ENCODE data around the gene PCDHGA5.
"Not testable (repeated sequence)": the region's sequence is repeated elsewhere in the genome, so short reads cannot be mapped to it uniquely, and the experiment has no call there.

DNA sequence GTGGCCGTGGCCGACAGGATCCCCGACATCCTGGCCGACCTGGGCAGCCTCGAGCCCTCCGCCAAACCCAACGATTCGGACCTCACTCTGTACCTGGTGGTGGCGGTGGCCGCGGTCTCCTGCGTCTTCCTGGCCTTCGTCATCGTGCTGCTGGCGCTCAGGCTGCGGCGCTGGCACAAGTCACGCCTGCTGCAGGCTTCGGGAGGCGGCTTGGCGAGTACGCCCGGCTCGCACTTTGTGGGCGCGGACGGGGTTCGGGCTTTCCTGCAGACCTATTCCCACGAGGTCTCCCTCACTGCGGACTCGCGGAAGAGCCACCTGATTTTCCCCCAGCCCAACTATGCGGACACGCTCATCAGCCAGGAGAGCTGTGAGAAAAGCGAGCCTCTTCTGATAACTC lies 17.9 kb upstream of the PCDHGA5 start:
- not testable (repeated sequence) for TF ChIP-seq POLR2AphosphoS5 (IDR thresholded peaks at IDR 0.05)
- TF ChIP-seq, protein P1, sequence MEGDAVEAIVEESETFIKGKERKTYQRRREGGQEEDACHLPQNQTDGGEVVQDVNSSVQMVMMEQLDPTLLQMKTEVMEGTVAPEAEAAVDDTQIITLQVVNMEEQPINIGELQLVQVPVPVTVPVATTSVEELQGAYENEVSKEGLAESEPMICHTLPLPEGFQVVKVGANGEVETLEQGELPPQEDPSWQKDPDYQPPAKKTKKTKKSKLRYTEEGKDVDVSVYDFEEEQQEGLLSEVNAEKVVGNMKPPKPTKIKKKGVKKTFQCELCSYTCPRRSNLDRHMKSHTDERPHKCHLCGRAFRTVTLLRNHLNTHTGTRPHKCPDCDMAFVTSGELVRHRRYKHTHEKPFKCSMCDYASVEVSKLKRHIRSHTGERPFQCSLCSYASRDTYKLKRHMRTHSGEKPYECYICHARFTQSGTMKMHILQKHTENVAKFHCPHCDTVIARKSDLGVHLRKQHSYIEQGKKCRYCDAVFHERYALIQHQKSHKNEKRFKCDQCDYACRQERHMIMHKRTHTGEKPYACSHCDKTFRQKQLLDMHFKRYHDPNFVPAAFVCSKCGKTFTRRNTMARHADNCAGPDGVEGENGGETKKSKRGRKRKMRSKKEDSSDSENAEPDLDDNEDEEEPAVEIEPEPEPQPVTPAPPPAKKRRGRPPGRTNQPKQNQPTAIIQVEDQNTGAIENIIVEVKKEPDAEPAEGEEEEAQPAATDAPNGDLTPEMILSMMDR (IDR thresholded peaks at IDR 0.05), result not testable (repeated sequence)

Measured in gastroesophageal sphincter (tissue), 3 donors.